ENCODE measurements around the gene MIGA2.
A peak's percentile ranks its signal among the peaks of the same experiment; 100 is the strongest.

The MIGA2 gene

GRCh38 chr9:129104051-129104450 is 67.6 kb downstream of the MIGA2 start:
- no peaks in the 10 kb centered on the region for H3K9me3 ChIP-seq (ENCODE audit: control extremely low read depth in 1 of 5, control insufficient read depth in 4 of 5, insufficient read depth in 2 of 5, low read depth in 1 of 5, low read length in 4 of 5)
- H3K27me3 ChIP-seq (replicated peaks in 2 of 5; ENCODE audit: control insufficient read depth in 4 of 5, insufficient read depth in 5 of 5, low read length in 4 of 5): no peaks in the 10 kb centered on the region
- H3K4me1 ChIP-seq (ENCODE audit: control extremely low read depth in 1 of 4, control insufficient read depth in 4 of 4, insufficient read depth in 4 of 4, low read length in 3 of 4): peaks cover 0 to 4% (median under 1%) of the 10 kb centered on the region in 4 experiments
- DNase-seq: no peak
- WGBS (ENCODE audit: insufficient coverage): 100% methylated on average over 5 of the region's 11 CpGs
- CTCF ChIA-PET: interaction anchor here (0.6 to 2.0 kb wide), 5 partner anchors 14 to 633 kb away, joined by 3 to 6 read pairs (median 3); no protein-coding TSS in a partner anchor
- POLR2A ChIA-PET: no interaction called here
- H3K4me3 ChIP-seq (ENCODE audit: control insufficient read depth in 1 of 7, extremely low read depth in 1 of 7, insufficient read depth in 4 of 7, low read depth in 2 of 7, low read length in 6 of 7): no peak overlapping the region
- no peak overlapping the region for H3K27ac ChIP-seq (ENCODE audit: insufficient read depth in 1 of 2, low read depth in 1 of 2, low read length in 2 of 2, poor library complexity in 1 of 2, severe bottlenecking in 2 of 2)
- peaks cover 0 to 20% (median 6%) of the 10 kb centered on the region in 4 experiments for H3K36me3 ChIP-seq (ENCODE audit: control insufficient read depth in 4 of 4, insufficient read depth in 4 of 4, low read length in 3 of 4)

GRCh38 chr9:129105857-129106694 is 69.7 kb downstream of the MIGA2 start:
- peaks cover 0 to 15% (median 6%) of the 10 kb centered on the region in 4 experiments for H3K36me3 ChIP-seq (ENCODE audit: control insufficient read depth in 4 of 4, insufficient read depth in 4 of 4, low read length in 3 of 4)
- no peak for DNase-seq
- WGBS (ENCODE audit: insufficient coverage): over 99% methylated on average over 14 of the region's 17 CpGs
- CTCF ChIA-PET: no interaction called here
- no peaks in the 10 kb centered on the region for H3K27me3 ChIP-seq (replicated peaks in 2 of 5; ENCODE audit: control insufficient read depth in 4 of 5, insufficient read depth in 5 of 5, low read length in 4 of 5)
- H3K4me1 ChIP-seq (ENCODE audit: control extremely low read depth in 1 of 4, control insufficient read depth in 4 of 4, insufficient read depth in 4 of 4, low read length in 3 of 4): peaks cover 0 to 20% (median 15%) of the 10 kb centered on the region in 4 experiments
- H3K27ac ChIP-seq (ENCODE audit: insufficient read depth in 1 of 2, low read depth in 1 of 2, low read length in 2 of 2, poor library complexity in 1 of 2, severe bottlenecking in 2 of 2): no peak overlapping the region
- no peaks in the 10 kb centered on the region for H3K9me3 ChIP-seq (ENCODE audit: control extremely low read depth in 1 of 5, control insufficient read depth in 4 of 5, insufficient read depth in 2 of 5, low read depth in 1 of 5, low read length in 4 of 5)
- POLR2A ChIA-PET: no interaction called here
- H3K4me3 ChIP-seq (ENCODE audit: control insufficient read depth in 1 of 7, extremely low read depth in 1 of 7, insufficient read depth in 4 of 7, low read depth in 2 of 7, low read length in 6 of 7): no peak overlapping the region

- DNase-seq: no peak
- H3K27me3 ChIP-seq (replicated peaks in 2 of 5; ENCODE audit: control insufficient read depth in 4 of 5, insufficient read depth in 5 of 5, low read length in 4 of 5): no peaks in the 10 kb centered on the region
- H3K9me3 ChIP-seq (ENCODE audit: control extremely low read depth in 1 of 5, control insufficient read depth in 4 of 5, insufficient read depth in 2 of 5, low read depth in 1 of 5, low read length in 4 of 5): no peaks in the 10 kb centered on the region
- over 99% methylated on average over 13 of the region's 13 CpGs for WGBS (ENCODE audit: insufficient coverage)
- H3K4me3 ChIP-seq (ENCODE audit: control insufficient read depth in 1 of 7, extremely low read depth in 1 of 7, insufficient read depth in 4 of 7, low read depth in 2 of 7, low read length in 6 of 7): no peak overlapping the region
- POLR2A ChIA-PET: no interaction called here
- H3K27ac ChIP-seq (ENCODE audit: insufficient read depth in 1 of 2, low read depth in 1 of 2, low read length in 2 of 2, poor library complexity in 1 of 2, severe bottlenecking in 2 of 2): no peak overlapping the region
- H3K4me1 ChIP-seq (ENCODE audit: control extremely low read depth in 1 of 4, control insufficient read depth in 4 of 4, insufficient read depth in 4 of 4, low read length in 3 of 4): peaks cover 0 to 28% (median 22%) of the 10 kb centered on the region in 4 experiments
- CTCF ChIA-PET: no interaction called here
- peaks cover 0 to 15% (median 6%) of the 10 kb centered on the region in 4 experiments for H3K36me3 ChIP-seq (ENCODE audit: control insufficient read depth in 4 of 4, insufficient read depth in 4 of 4, low read length in 3 of 4)
Observed at GRCh38 chr9:129107651-129108050, 71.2 kb downstream of the MIGA2 start.

- ChIA-PET CTCF (no interaction called here), POLR2A (no interaction called here)
- 93% methylated on average over 7 of the region's 13 CpGs for WGBS (ENCODE audit: insufficient coverage)
- no peaks in the 10 kb centered on the region for H3K9me3 ChIP-seq (ENCODE audit: control extremely low read depth in 1 of 5, control insufficient read depth in 4 of 5, insufficient read depth in 2 of 5, low read depth in 1 of 5, low read length in 4 of 5)
- H3K27ac ChIP-seq (ENCODE audit: insufficient read depth in 1 of 2, low read depth in 1 of 2, low read length in 2 of 2, poor library complexity in 1 of 2, severe bottlenecking in 2 of 2): no peak overlapping the region
- no peaks in the 10 kb centered on the region for H3K27me3 ChIP-seq (replicated peaks in 2 of 5; ENCODE audit: control insufficient read depth in 4 of 5, insufficient read depth in 5 of 5, low read length in 4 of 5)
- no peak for DNase-seq
- peaks cover 0 to 15% (median 6%) of the 10 kb centered on the region in 4 experiments for H3K36me3 ChIP-seq (ENCODE audit: control insufficient read depth in 4 of 4, insufficient read depth in 4 of 4, low read length in 3 of 4)
- H3K4me3 ChIP-seq (ENCODE audit: control insufficient read depth in 1 of 7, extremely low read depth in 1 of 7, insufficient read depth in 4 of 7, low read depth in 2 of 7, low read length in 6 of 7): no peak overlapping the region
- H3K4me1 ChIP-seq (ENCODE audit: control extremely low read depth in 1 of 4, control insufficient read depth in 4 of 4, insufficient read depth in 4 of 4, low read length in 3 of 4): peaks cover 0 to 30% (median 23%) of the 10 kb centered on the region in 4 experiments
Observed at GRCh38 chr9:129108083-129108804, 71.8 kb downstream of the MIGA2 start.

GRCh38 chr9:129108805-129109536 is 72.5 kb downstream of the MIGA2 start:
- POLR2A ChIA-PET: no interaction called here
- Histone ChIP-seq H3K36me3 (ENCODE audit: control insufficient read depth in 4 of 4, insufficient read depth in 4 of 4, low read length in 3 of 4) (peaks cover 0 to 15% (median 6%) of the 10 kb centered on the region in 4 experiments), H3K4me1 (ENCODE audit: control extremely low read depth in 1 of 4, control insufficient read depth in 4 of 4, insufficient read depth in 4 of 4, low read length in 3 of 4) (peaks cover 0 to 34% (median 26%) of the 10 kb centered on the region in 4 experiments), H3K9me3 (ENCODE audit: control extremely low read depth in 1 of 5, control insufficient read depth in 4 of 5, insufficient read depth in 2 of 5, low read depth in 1 of 5, low read length in 4 of 5) (no peaks in the 10 kb centered on the region), H3K4me3 (ENCODE audit: control insufficient read depth in 1 of 7, extremely low read depth in 1 of 7, insufficient read depth in 4 of 7, low read depth in 2 of 7, low read length in 6 of 7) (no peak overlapping the region), H3K27ac (ENCODE audit: insufficient read depth in 1 of 2, low read depth in 1 of 2, low read length in 2 of 2, poor library complexity in 1 of 2, severe bottlenecking in 2 of 2) (no peak overlapping the region), H3K27me3 (replicated peaks in 2 of 5; ENCODE audit: control insufficient read depth in 4 of 5, insufficient read depth in 5 of 5, low read length in 4 of 5) (no peaks in the 10 kb centered on the region)
- 72% methylated on average over 9 of the region's 10 CpGs for WGBS (ENCODE audit: insufficient coverage)
- CTCF ChIA-PET: no interaction called here
- DNase-seq: no peak

GRCh38 chr9:129109537-129109903 is 73.1 kb downstream of the MIGA2 start:
- CTCF ChIA-PET: interaction anchor here (1.1 kb wide), 1 partner anchor 10 kb away, joined by 3 read pairs; no protein-coding TSS in a partner anchor
- H3K9me3 ChIP-seq (ENCODE audit: control extremely low read depth in 1 of 5, control insufficient read depth in 4 of 5, insufficient read depth in 2 of 5, low read depth in 1 of 5, low read length in 4 of 5): no peaks in the 10 kb centered on the region
- peaks cover 0 to 15% (median 6%) of the 10 kb centered on the region in 4 experiments for H3K36me3 ChIP-seq (ENCODE audit: control insufficient read depth in 4 of 4, insufficient read depth in 4 of 4, low read length in 3 of 4)
- H3K27me3 ChIP-seq (replicated peaks in 2 of 5; ENCODE audit: control insufficient read depth in 4 of 5, insufficient read depth in 5 of 5, low read length in 4 of 5): no peaks in the 10 kb centered on the region
- 93% methylated on average over 4 of the region's 7 CpGs for WGBS (ENCODE audit: insufficient coverage)
- POLR2A ChIA-PET: no interaction called here
- H3K4me1 ChIP-seq (ENCODE audit: control extremely low read depth in 1 of 4, control insufficient read depth in 4 of 4, insufficient read depth in 4 of 4, low read length in 3 of 4): peaks cover 0 to 34% (median 26%) of the 10 kb centered on the region in 4 experiments
- DNase-seq: peak; percentile 25 to 57 (median 51)
- H3K27ac ChIP-seq (ENCODE audit: insufficient read depth in 1 of 2, low read depth in 1 of 2, low read length in 2 of 2, poor library complexity in 1 of 2, severe bottlenecking in 2 of 2): no peak overlapping the region
- H3K4me3 ChIP-seq (ENCODE audit: control insufficient read depth in 1 of 7, extremely low read depth in 1 of 7, insufficient read depth in 4 of 7, low read depth in 2 of 7, low read length in 6 of 7): peak overlapping the region in 1 of 7 experiments; percentile 96

Data from common myeloid progenitor, CD34-positive (primary cell).